ENCODE results near the gene SYNPO. TPM values are rescaled to one million over a fixed set of nuclear protein-coding genes. Genes with fewer than 3 reads are reported as not detected.

SYNPO gene
- total RNA-seq, 1 experiment from 2014 or later = not detected

GRCh38 chr5:150604010-150604409, 36.5 kb upstream of the SYNPO start:
- no peak overlapping the region for H3K4me2 ChIP-seq (ENCODE audit: low read depth, low read length, poor library complexity, severe bottlenecking)

GRCh38 chr5:150604894-150605440, 35.5 kb upstream of the SYNPO start:
- DNase-seq = no peak
- Histone ChIP-seq H3K9me3 (ENCODE audit: low read length) (no peaks in the 10 kb centered on the region), H4K20me1 (ENCODE audit: insufficient read depth, low read depth, low read length) (no peaks in the 10 kb centered on the region), H3K27me3 (ENCODE audit: low read length) (no peaks in the 10 kb centered on the region), H3K36me3 (ENCODE audit: insufficient read depth, low read length) (no peaks in the 10 kb centered on the region), H3K27ac (ENCODE audit: low read length) (no peak overlapping the region), H3K79me2 (ENCODE audit: low read length) (no peaks in the 10 kb centered on the region), H3K9me2 (replicated peaks; ENCODE audit: insufficient read depth, low read length) (no peaks in the 10 kb centered on the region), H3K4me3 (ENCODE audit: low read length) (no peak overlapping the region), H2AFZ (ENCODE audit: low read length) (no peak overlapping the region), H3K4me1 (ENCODE audit: low read length) (no peaks in the 10 kb centered on the region), H3K4me2 (ENCODE audit: low read depth, low read length, poor library complexity, severe bottlenecking) (no peak overlapping the region), H3K9ac (ENCODE audit: low read length) (no peak overlapping the region)

More at GRCh38 chr5:150604010-150604409, 36.5 kb upstream of the SYNPO start:
- H3K27ac ChIP-seq (ENCODE audit: low read length) = no peak overlapping the region
- H3K9me3 ChIP-seq (ENCODE audit: low read length) = no peaks in the 10 kb centered on the region
- no peak for DNase-seq
- no peaks in the 10 kb centered on the region for H3K79me2 ChIP-seq (ENCODE audit: low read length)
- H3K9me2 ChIP-seq (replicated peaks; ENCODE audit: insufficient read depth, low read length) = no peaks in the 10 kb centered on the region
- no peaks in the 10 kb centered on the region for H4K20me1 ChIP-seq (ENCODE audit: insufficient read depth, low read depth, low read length)
- no peak overlapping the region for H3K4me3 ChIP-seq (ENCODE audit: low read length)
- no peaks in the 10 kb centered on the region for H3K4me1 ChIP-seq (ENCODE audit: low read length)
- no peak overlapping the region for H2AFZ ChIP-seq (ENCODE audit: low read length)
- H3K9ac ChIP-seq (ENCODE audit: low read length) = no peak overlapping the region
- no peaks in the 10 kb centered on the region for H3K36me3 ChIP-seq (ENCODE audit: insufficient read depth, low read length)
- no peaks in the 10 kb centered on the region for H3K27me3 ChIP-seq (ENCODE audit: low read length)

GRCh38 chr5:150605546-150605945, 34.9 kb upstream of the SYNPO start:
- Histone ChIP-seq H2AFZ (ENCODE audit: low read length) (no peak overlapping the region), H3K27me3 (ENCODE audit: low read length) (no peaks in the 10 kb centered on the region), H3K9ac (ENCODE audit: low read length) (no peak overlapping the region), H3K79me2 (ENCODE audit: low read length) (no peaks in the 10 kb centered on the region), H3K9me3 (ENCODE audit: low read length) (no peaks in the 10 kb centered on the region), H3K9me2 (replicated peaks; ENCODE audit: insufficient read depth, low read length) (no peaks in the 10 kb centered on the region), H4K20me1 (ENCODE audit: insufficient read depth, low read depth, low read length) (no peaks in the 10 kb centered on the region), H3K4me1 (ENCODE audit: low read length) (no peaks in the 10 kb centered on the region), H3K36me3 (ENCODE audit: insufficient read depth, low read length) (no peaks in the 10 kb centered on the region), H3K27ac (ENCODE audit: low read length) (no peak overlapping the region), H3K4me2 (ENCODE audit: low read depth, low read length, poor library complexity, severe bottlenecking) (no peak overlapping the region), H3K4me3 (ENCODE audit: low read length) (no peak overlapping the region)
- DNase-seq = no peak

GRCh38 chr5:150606476-150606875, 34.0 kb upstream of the SYNPO start:
- H3K9me2 ChIP-seq (replicated peaks; ENCODE audit: insufficient read depth, low read length) = no peaks in the 10 kb centered on the region
- no peak overlapping the region for H3K9ac ChIP-seq (ENCODE audit: low read length)
- H3K4me2 ChIP-seq (ENCODE audit: low read depth, low read length, poor library complexity, severe bottlenecking) = no peak overlapping the region
- H3K9me3 ChIP-seq (ENCODE audit: low read length) = no peaks in the 10 kb centered on the region
- no peak overlapping the region for H2AFZ ChIP-seq (ENCODE audit: low read length)
- H3K27ac ChIP-seq (ENCODE audit: low read length) = no peak overlapping the region
- DNase-seq = no peak
- H3K4me3 ChIP-seq (ENCODE audit: low read length) = no peak overlapping the region
- H3K4me1 ChIP-seq (ENCODE audit: low read length) = no peaks in the 10 kb centered on the region
- H3K36me3 ChIP-seq (ENCODE audit: insufficient read depth, low read length) = no peaks in the 10 kb centered on the region
- H3K27me3 ChIP-seq (ENCODE audit: low read length) = no peaks in the 10 kb centered on the region
- no peaks in the 10 kb centered on the region for H4K20me1 ChIP-seq (ENCODE audit: insufficient read depth, low read depth, low read length)
- H3K79me2 ChIP-seq (ENCODE audit: low read length) = no peaks in the 10 kb centered on the region

- H3K4me1 ChIP-seq (ENCODE audit: low read length) = no peaks in the 10 kb centered on the region
- no peaks in the 10 kb centered on the region for H4K20me1 ChIP-seq (ENCODE audit: insufficient read depth, low read depth, low read length)
- no peak for DNase-seq
- H3K4me3 ChIP-seq (ENCODE audit: low read length) = no peak overlapping the region
- no peak overlapping the region for H3K4me2 ChIP-seq (ENCODE audit: low read depth, low read length, poor library complexity, severe bottlenecking)
- no peaks in the 10 kb centered on the region for H3K79me2 ChIP-seq (ENCODE audit: low read length)
- no peak overlapping the region for H3K27ac ChIP-seq (ENCODE audit: low read length)
- H2AFZ ChIP-seq (ENCODE audit: low read length) = no peak overlapping the region
- no peaks in the 10 kb centered on the region for H3K9me3 ChIP-seq (ENCODE audit: low read length)
- no peaks in the 10 kb centered on the region for H3K36me3 ChIP-seq (ENCODE audit: insufficient read depth, low read length)
- no peaks in the 10 kb centered on the region for H3K27me3 ChIP-seq (ENCODE audit: low read length)
- no peak overlapping the region for H3K9ac ChIP-seq (ENCODE audit: low read length)
- no peaks in the 10 kb centered on the region for H3K9me2 ChIP-seq (replicated peaks; ENCODE audit: insufficient read depth, low read length)
Observed at GRCh38 chr5:150607105-150607504, 33.4 kb upstream of the SYNPO start.

- no peaks in the 10 kb centered on the region for H3K9me2 ChIP-seq (replicated peaks; ENCODE audit: insufficient read depth, low read length)
- H3K36me3 ChIP-seq (ENCODE audit: insufficient read depth, low read length) = no peaks in the 10 kb centered on the region
- no peaks in the 10 kb centered on the region for H3K79me2 ChIP-seq (ENCODE audit: low read length)
- H3K27me3 ChIP-seq (ENCODE audit: low read length) = no peaks in the 10 kb centered on the region
- H3K9ac ChIP-seq (ENCODE audit: low read length) = no peak overlapping the region
- H3K4me1 ChIP-seq (ENCODE audit: low read length) = no peaks in the 10 kb centered on the region
- no peak overlapping the region for H3K27ac ChIP-seq (ENCODE audit: low read length)
- no peak overlapping the region for H3K4me2 ChIP-seq (ENCODE audit: low read depth, low read length, poor library complexity, severe bottlenecking)
- no peak overlapping the region for H2AFZ ChIP-seq (ENCODE audit: low read length)
- H4K20me1 ChIP-seq (ENCODE audit: insufficient read depth, low read depth, low read length) = no peaks in the 10 kb centered on the region
- no peaks in the 10 kb centered on the region for H3K9me3 ChIP-seq (ENCODE audit: low read length)
- no peak for DNase-seq
- no peak overlapping the region for H3K4me3 ChIP-seq (ENCODE audit: low read length)
Observed at GRCh38 chr5:150607991-150608390, 32.5 kb upstream of the SYNPO start.

- Histone ChIP-seq H2AFZ (ENCODE audit: low read length) (no peak overlapping the region), H3K4me1 (ENCODE audit: low read length) (no peaks in the 10 kb centered on the region), H3K79me2 (ENCODE audit: low read length) (no peaks in the 10 kb centered on the region), H3K4me2 (ENCODE audit: low read depth, low read length, poor library complexity, severe bottlenecking) (no peak overlapping the region), H3K27ac (ENCODE audit: low read length) (no peak overlapping the region), H3K27me3 (ENCODE audit: low read length) (no peaks in the 10 kb centered on the region), H4K20me1 (ENCODE audit: insufficient read depth, low read depth, low read length) (no peaks in the 10 kb centered on the region), H3K36me3 (ENCODE audit: insufficient read depth, low read length) (no peaks in the 10 kb centered on the region), H3K9me2 (replicated peaks; ENCODE audit: insufficient read depth, low read length) (no peaks in the 10 kb centered on the region), H3K9me3 (ENCODE audit: low read length) (no peaks in the 10 kb centered on the region), H3K4me3 (ENCODE audit: low read length) (no peak overlapping the region), H3K9ac (ENCODE audit: low read length) (no peak overlapping the region)
- DNase-seq = no peak
Observed at GRCh38 chr5:150608991-150609390, 31.5 kb upstream of the SYNPO start.

GRCh38 chr5:150609843-150610584, 30.4 kb upstream of the SYNPO start:
- H3K4me3 ChIP-seq (ENCODE audit: low read length) = no peak overlapping the region
- no peaks in the 10 kb centered on the region for H3K36me3 ChIP-seq (ENCODE audit: insufficient read depth, low read length)
- no peak overlapping the region for H3K27ac ChIP-seq (ENCODE audit: low read length)
- H3K4me1 ChIP-seq (ENCODE audit: low read length) = no peaks in the 10 kb centered on the region
- no peak overlapping the region for H3K9ac ChIP-seq (ENCODE audit: low read length)
- no peaks in the 10 kb centered on the region for H3K79me2 ChIP-seq (ENCODE audit: low read length)
- H3K27me3 ChIP-seq (ENCODE audit: low read length) = no peaks in the 10 kb centered on the region
- no peak overlapping the region for H3K4me2 ChIP-seq (ENCODE audit: low read depth, low read length, poor library complexity, severe bottlenecking)
- H3K9me3 ChIP-seq (ENCODE audit: low read length) = no peaks in the 10 kb centered on the region
- DNase-seq = no peak
- H2AFZ ChIP-seq (ENCODE audit: low read length) = no peak overlapping the region
- no peaks in the 10 kb centered on the region for H3K9me2 ChIP-seq (replicated peaks; ENCODE audit: insufficient read depth, low read length)
- no peaks in the 10 kb centered on the region for H4K20me1 ChIP-seq (ENCODE audit: insufficient read depth, low read depth, low read length)

Data from Karpas-422 (cell line).